Natural killer cell treated with Interleukin-12 subunit alpha and Interleukin-12 subunit beta and Interleukin-15 and Interleukin-18, amount 100 ng/mL, for 72 hours (primary cell): ENCODE data around the gene SH3YL1. TPM values are rescaled to one million over a fixed set of nuclear protein-coding genes. Genes with fewer than 3 reads are reported as not detected.
A peak's percentile ranks its signal among the peaks of the same experiment; 100 is the strongest.
"Not testable (repeated sequence)": the region's sequence is repeated elsewhere in the genome, so short reads cannot be mapped to it uniquely, and the experiment has no call there.

Experiments used
- ATAC-seq, 2 donors: fragments of 150-1000 bp; cut with Tn5 transposase in 1 of 2; sonication (Bioruptor Pico), chemical (Tn5 transposase) in 1 of 2; 2 replicates each; pipeline ENCODE4 v1.10.0; 2021
- DNase-seq: peaks from one replicate; pipeline ENCODE4 v3.0.0; 2022; ENCODE audit warnings: low spot score
- H3K27ac Mint-ChIP-seq, 2 donors: 1 replicate in 1 of 2; 2 replicates in 1 of 2; pipeline ENCODE4 v1.8.0; 2022; ENCODE audit warnings: mixed read lengths in 2 of 2, mild to moderate bottlenecking in 1 of 2, moderate library complexity in 1 of 2
- H3K27me3 Mint-ChIP-seq, 2 donors: 1 replicate in 1 of 2; 2 replicates in 1 of 2; pipeline ENCODE4 v1.8.0; 2022; ENCODE audit warnings: mixed read lengths in 2 of 2
- H3K36me3 Mint-ChIP-seq: one replicate; pipeline ENCODE4 v1.8.0; 2022; ENCODE audit warnings: mixed read lengths
- H3K4me1 Mint-ChIP-seq, 2 donors: 1 replicate in 1 of 2; 2 replicates in 1 of 2; pipeline ENCODE4 v1.8.0; 2022; ENCODE audit warnings: low read depth in 2 of 2, mixed read lengths in 2 of 2, mild to moderate bottlenecking in 1 of 2
- H3K4me3 Mint-ChIP-seq: one replicate; pipeline ENCODE4 v1.8.0; 2022; ENCODE audit warnings: mixed read lengths
- H3K9me3 Mint-ChIP-seq: 2 replicates; pipeline ENCODE4 v1.8.0; 2022; ENCODE audit warnings: mixed read lengths
- total RNA-seq, 2 donors: library from RNA; stranded (reverse); gene quantifications; one replicate each; pipeline ENCODE4 v1.2.3, GENCODE V29; 2022

Gene SH3YL1
- total RNA-seq, 2 donors from 2014 or later: 15.4 to 17.5 TPM

- peaks cover 35% of the 10 kb centered on the region for H3K36me3 Mint-ChIP-seq
- ATAC-seq: no peak
- no peak overlapping the region for H3K4me3 Mint-ChIP-seq
- no peak for DNase-seq
- H3K9me3 Mint-ChIP-seq: peaks cover 8% of the 10 kb centered on the region
- peaks cover 0 to 7% of the 10 kb centered on the region in 2 donors for H3K27me3 Mint-ChIP-seq
- peaks cover 17 to 25% of the 10 kb centered on the region in 2 donors for H3K4me1 Mint-ChIP-seq
- no peak overlapping the region for H3K27ac Mint-ChIP-seq
Measured at GRCh38 chr2:184695-185094, 79.1 kb downstream of the SH3YL1 start.

- Mint-ChIP-seq H3K9me3 (peaks cover 3% of the 10 kb centered on the region), H3K4me1 (peaks cover 23 to 27% of the 10 kb centered on the region in 2 donors), H3K27ac (no peak overlapping the region)
Measured at GRCh38 chr2:182509-183122, 81.2 kb downstream of the SH3YL1 start.

DNA sequence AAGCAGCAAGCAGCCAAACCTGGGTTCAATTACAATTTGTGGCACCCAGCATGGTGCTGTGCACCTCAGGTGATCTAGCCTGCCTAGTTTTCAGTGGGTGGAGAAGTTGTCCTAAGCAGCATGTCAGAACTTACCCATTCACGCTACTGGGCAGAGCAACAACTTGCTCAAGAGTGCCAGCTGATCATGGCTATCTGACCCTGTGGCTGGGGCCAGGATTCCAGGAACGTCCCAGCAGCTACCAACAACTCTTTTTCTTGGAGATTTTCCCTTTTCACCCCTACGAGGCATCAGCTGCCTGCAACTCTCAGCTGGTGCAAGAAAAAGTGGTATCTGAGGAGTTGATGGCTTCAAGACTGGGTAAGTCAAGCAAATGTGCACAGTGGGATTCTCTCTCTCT is 83.5 kb downstream of the SH3YL1 start:
- DNase-seq (no peak), ATAC-seq (no peak)
- no peak overlapping the region for H3K4me3 Mint-ChIP-seq
- H3K27ac Mint-ChIP-seq: no peak overlapping the region
- H3K36me3 Mint-ChIP-seq: peaks cover 17% of the 10 kb centered on the region
- peaks cover 44 to 46% of the 10 kb centered on the region in 2 donors for H3K4me1 Mint-ChIP-seq
- no peaks in the 10 kb centered on the region for H3K9me3 Mint-ChIP-seq
- H3K27me3 Mint-ChIP-seq: peaks cover 0 to 8% of the 10 kb centered on the region in 2 donors

More at GRCh38 chr2:182509-183122, 81.2 kb downstream of the SH3YL1 start:
- ATAC-seq: no peak
- H3K4me3 Mint-ChIP-seq: no peak overlapping the region
- no peak for DNase-seq
- H3K36me3 Mint-ChIP-seq: peaks cover 28% of the 10 kb centered on the region
- H3K27me3 Mint-ChIP-seq: peaks cover 0 to 8% of the 10 kb centered on the region in 2 donors

DNA sequence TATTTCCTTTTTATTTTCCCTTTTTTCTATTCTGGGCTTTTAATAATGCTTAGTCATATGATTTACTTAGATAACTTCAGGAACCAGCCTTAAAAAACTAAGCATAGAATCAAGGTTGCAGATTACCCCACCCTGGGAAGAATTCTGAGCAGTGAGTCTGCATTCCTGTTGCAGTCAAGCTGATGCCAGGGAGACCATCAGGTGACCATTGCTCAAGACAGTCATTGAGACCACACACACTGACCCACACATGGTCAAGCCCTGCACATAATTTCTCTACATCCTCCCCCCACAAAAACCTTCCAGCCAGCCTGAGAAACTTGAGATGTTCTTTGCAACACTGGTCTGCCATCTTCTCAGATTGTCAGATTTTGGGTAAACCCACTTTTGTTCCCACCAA is 83.9 kb downstream of the SH3YL1 start:
- peaks cover 0 to 8% of the 10 kb centered on the region in 2 donors for H3K27me3 Mint-ChIP-seq
- H3K4me1 Mint-ChIP-seq: peaks cover 46% of the 10 kb centered on the region in 2 donors
- H3K4me3 Mint-ChIP-seq: no peak overlapping the region
- H3K36me3 Mint-ChIP-seq: peaks cover 12% of the 10 kb centered on the region
- no peaks in the 10 kb centered on the region for H3K9me3 Mint-ChIP-seq
- ATAC-seq: no peak
- no peak for DNase-seq
- no peak overlapping the region for H3K27ac Mint-ChIP-seq

GRCh38 chr2:177733-178132 is 86.1 kb downstream of the SH3YL1 start:
- ATAC-seq: no peak
- H3K4me3 Mint-ChIP-seq: peak overlapping the region; percentile 10
- peaks cover under 1% of the 10 kb centered on the region for H3K36me3 Mint-ChIP-seq
- H3K9me3 Mint-ChIP-seq: no peaks in the 10 kb centered on the region
- H3K27ac Mint-ChIP-seq: no peak overlapping the region
- H3K4me1 Mint-ChIP-seq: peaks cover 39% of the 10 kb centered on the region in 2 donors
- DNase-seq: no peak
- H3K27me3 Mint-ChIP-seq: peaks cover 0 to 8% of the 10 kb centered on the region in 2 donors

- DNase-seq (no peak), ATAC-seq (no peak)
- H3K36me3 Mint-ChIP-seq: no peaks in the 10 kb centered on the region
- peaks cover 39 to 41% of the 10 kb centered on the region in 2 donors for H3K4me1 Mint-ChIP-seq
- H3K9me3 Mint-ChIP-seq: no peaks in the 10 kb centered on the region
- peak overlapping the region; percentile 10 for H3K4me3 Mint-ChIP-seq
- peaks cover 0 to 8% of the 10 kb centered on the region in 2 donors for H3K27me3 Mint-ChIP-seq
- no peak overlapping the region for H3K27ac Mint-ChIP-seq
Measured at GRCh38 chr2:176917-177316, 86.9 kb downstream of the SH3YL1 start.

DNA sequence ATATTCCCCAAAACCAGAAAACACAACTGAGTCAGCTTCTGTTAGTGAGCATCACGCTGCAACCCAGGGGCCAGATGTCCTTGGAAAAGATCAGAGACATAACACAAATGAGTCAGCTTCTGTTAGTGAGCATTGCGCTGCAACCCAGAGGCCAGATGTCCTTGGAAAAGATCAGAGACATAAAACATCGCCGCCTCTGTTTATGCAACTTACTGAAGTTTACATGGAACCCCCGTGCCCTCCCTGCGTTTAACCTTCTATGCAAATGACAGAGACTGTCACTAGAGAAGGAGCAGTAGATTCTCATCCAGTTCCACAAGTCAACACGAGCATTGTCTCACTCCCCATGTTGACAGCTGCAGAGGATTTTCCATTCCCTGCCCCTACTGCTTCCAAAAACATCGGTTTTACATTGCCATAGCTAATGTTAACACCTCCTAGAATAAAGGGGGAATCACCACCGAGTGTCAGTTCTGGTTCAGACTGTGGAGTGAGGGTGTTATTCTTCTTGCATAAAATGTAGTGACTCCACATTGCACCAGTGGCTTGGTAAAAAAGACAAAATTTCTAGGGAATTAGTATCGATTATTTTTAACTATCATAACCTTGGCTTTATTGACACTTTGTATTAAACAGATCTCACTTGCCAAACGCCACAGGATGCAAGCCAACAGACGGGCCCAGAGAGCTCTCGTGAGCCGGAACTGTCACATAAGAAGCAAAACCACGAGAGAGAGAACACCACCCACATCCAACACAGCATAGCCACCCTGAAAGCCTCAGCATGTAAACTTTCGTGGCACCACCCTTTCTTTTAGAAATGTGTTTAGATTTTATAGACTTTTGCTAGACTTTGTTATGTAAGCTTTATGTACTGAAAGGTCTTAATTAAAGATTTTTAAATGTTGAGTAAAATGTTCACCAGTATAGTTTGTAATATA is 87.7 kb downstream of the SH3YL1 start:
- ATAC-seq: peak; percentile 90 to 94
- H3K27ac Mint-ChIP-seq: no peak overlapping the region
- H3K27me3 Mint-ChIP-seq: peaks cover 0 to 8% of the 10 kb centered on the region in 2 donors
- H3K4me3 Mint-ChIP-seq: peak overlapping the region; percentile 79
- peaks cover 39 to 41% of the 10 kb centered on the region in 2 donors for H3K4me1 Mint-ChIP-seq
- no peaks in the 10 kb centered on the region for H3K9me3 Mint-ChIP-seq
- no peaks in the 10 kb centered on the region for H3K36me3 Mint-ChIP-seq
- DNase-seq: peak; percentile 69

DNA sequence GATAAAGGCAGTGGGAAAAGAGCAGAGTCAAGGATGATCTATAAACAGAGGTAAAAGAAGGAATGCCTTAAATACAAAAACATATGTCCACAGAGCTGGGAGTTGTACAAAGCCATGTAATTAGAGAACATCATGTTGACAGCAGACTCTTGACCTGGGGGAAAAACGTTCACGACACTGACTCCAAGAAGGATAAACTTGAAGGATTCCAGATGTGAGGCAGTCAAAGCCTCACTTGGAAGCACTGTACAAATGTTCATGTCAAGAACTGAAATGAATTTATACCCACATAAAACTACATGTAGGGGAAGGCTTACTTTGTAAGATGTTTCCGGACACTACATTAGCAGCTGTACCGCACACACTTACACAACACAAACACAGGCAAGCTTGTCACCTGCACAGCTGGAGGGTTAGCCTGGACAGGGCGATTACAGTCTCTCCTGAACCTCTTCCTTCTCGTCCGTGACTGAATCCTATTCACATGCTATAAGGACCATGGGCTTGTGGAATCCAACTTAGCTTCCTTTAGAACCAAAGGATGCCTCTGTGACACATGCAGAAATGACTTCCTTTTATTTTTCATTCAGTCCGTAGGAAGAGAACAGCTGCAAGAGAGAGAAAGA is 88.6 kb downstream of the SH3YL1 start:
- DNase-seq (no peak), ATAC-seq (no peak)
- H3K4me3 Mint-ChIP-seq: peak overlapping the region; percentile 79
- H3K27ac Mint-ChIP-seq: no peak overlapping the region
- H3K27me3 Mint-ChIP-seq: peaks cover 0 to 8% of the 10 kb centered on the region in 2 donors
- no peaks in the 10 kb centered on the region for H3K9me3 Mint-ChIP-seq
- H3K4me1 Mint-ChIP-seq: peaks cover 35 to 39% of the 10 kb centered on the region in 2 donors
- no peaks in the 10 kb centered on the region for H3K36me3 Mint-ChIP-seq

- not testable (repeated sequence) for DNase-seq, H3K4me3 Mint-ChIP-seq, H3K27me3 Mint-ChIP-seq, ATAC-seq, H3K27ac Mint-ChIP-seq, H3K9me3 Mint-ChIP-seq, H3K36me3 Mint-ChIP-seq
- H3K4me1 Mint-ChIP-seq: peaks cover 25 to 27% of the 10 kb centered on the region in 2 donors
Measured at GRCh38 chr2:172120-172519, 91.7 kb downstream of the SH3YL1 start.

- ATAC-seq (no peak), DNase-seq (no peak)
- H3K4me1 Mint-ChIP-seq: peaks cover 3 to 13% of the 10 kb centered on the region in 2 donors
- H3K27me3 Mint-ChIP-seq: peaks cover 0 to 6% of the 10 kb centered on the region in 2 donors
- H3K27ac Mint-ChIP-seq: no peak overlapping the region
- H3K36me3 Mint-ChIP-seq: no peaks in the 10 kb centered on the region
- no peak overlapping the region for H3K4me3 Mint-ChIP-seq
- no peaks in the 10 kb centered on the region for H3K9me3 Mint-ChIP-seq
Measured at GRCh38 chr2:169741-170140, 94.1 kb downstream of the SH3YL1 start.

Other genes starting within 250 kb of the SH3YL1 start
- gene FAM110C, start 217.5 kb downstream of the SH3YL1 start, total RNA-seq: 1 to 10 TPM in 1 of 2 donors, under 1 TPM in 1; 0.90 to 1.6 TPM
- 10 to 100 TPM; 94.2 to 96.1 TPM for gene ACP1, start 915 bp upstream of the SH3YL1 start, total RNA-seq
- 1 to 10 TPM; 1.1 to 1.4 TPM for gene ALKAL2, start 24.1 kb upstream of the SH3YL1 start, total RNA-seq